SK-N-SH (cell line): ENCODE data around the gene LCN10. TPM values are rescaled to one million over a fixed set of nuclear protein-coding genes. Genes with fewer than 3 reads are reported as not detected.

ENCODE experiments used
- CTCF ChIA-PET: fragments of 300-600, 350-600 bp; formaldehyde crosslinking; extraction: SDS; loops from one replicate; lab custom pipeline; 2021; lab: Yijun Ruan, JAX
- POLR2A ChIA-PET: fragments of 350-600 bp; sonication (Branson Sonifier 250); formaldehyde crosslinking; extraction: SDS; loops from one replicate; lab custom pipeline; 2020; ENCODE audit warnings: antibody characterized with exemption, inconsistent platforms; lab: Yijun Ruan, JAX
- DNase-seq: peaks from one replicate; pipeline ENCODE4 v3.0.0; 2012
- H2AFZ ChIP-seq: fragments of 200-600 bp; sonication (generic); 2 replicates; pipeline ENCODE4 v1.8.1; 2016; ENCODE audit warnings: antibody characterized with exemption, mild to moderate bottlenecking, low read depth
- H3F3A ChIP-seq: fragments of 200-600 bp; sonication (generic); replicated peaks from 2 replicates; pipeline ENCODE3; 2016; ENCODE audit warnings: antibody characterized with exemption, mild to moderate bottlenecking; ENCODE audit not compliant: insufficient read depth
- H3K27ac ChIP-seq, 2 experiments: fragments of 200-500 bp in 1 of 2; fragments of 200-600 bp in 1 of 2; sonication (Bioruptor generic) in 1 of 2; sonication (generic), shearing (Covaris generic) in 1 of 2; 2 replicates each; pipeline versions ENCODE4 v1.5.1 to v1.6.1; 2014 to 2016; ENCODE audit warnings: low read depth in 2 of 2, inconsistent platforms in 1 of 2, low read length in 1 of 2, mild to moderate bottlenecking in 1 of 2, mixed read lengths in 1 of 2
- H3K27me3 ChIP-seq: fragments of 200-600 bp; sonication (generic), shearing (Covaris generic); 2 replicates; pipeline ENCODE4 v1.6.1; 2016; ENCODE audit warnings: mixed run types; ENCODE audit not compliant: insufficient read depth
- H3K36me3 ChIP-seq, 2 experiments: fragments of 200-500 bp in 1 of 2; fragments of 200-600 bp in 1 of 2; sonication (Bioruptor generic) in 1 of 2; sonication (generic) in 1 of 2; replicated peaks in 1 of 2; 2 replicates each; pipeline versions ENCODE3 to v1.5.1; 2014 to 2016; ENCODE audit warnings: low read length in 1 of 2, mild to moderate bottlenecking in 1 of 2; ENCODE audit not compliant: insufficient read depth in 2 of 2, control insufficient read depth in 1 of 2
- H3K4me1 ChIP-seq, 2 experiments: fragments of 200-500 bp in 1 of 2; fragments of 200-600 bp in 1 of 2; sonication (Bioruptor generic) in 1 of 2; sonication (generic), shearing (Covaris generic) in 1 of 2; 2 replicates each; pipeline versions ENCODE4 v1.5.1 to v1.6.1; 2014 to 2016; ENCODE audit warnings: low read depth in 1 of 2, low read length in 1 of 2, mixed run types in 1 of 2; ENCODE audit not compliant: insufficient read depth in 2 of 2, control insufficient read depth in 1 of 2
- H3K4me2 ChIP-seq: fragments of 200-600 bp; sonication (generic), shearing (Covaris generic); 2 replicates; pipeline ENCODE4 v1.6.1; 2017; ENCODE audit warnings: mixed run types
- H3K4me3 ChIP-seq, 2 experiments: fragments of 200-500 bp in 1 of 2; fragments of 200-600 bp in 1 of 2; sonication (Bioruptor generic) in 1 of 2; sonication (generic), shearing (Covaris generic) in 1 of 2; 2 replicates each; pipeline versions ENCODE4 v1.5.1 to v1.8.1; 2014 to 2016; ENCODE audit warnings: low read depth in 2 of 2, inconsistent platforms in 1 of 2, low read length in 1 of 2, mild to moderate bottlenecking in 1 of 2, mixed read lengths in 1 of 2, moderate library complexity in 1 of 2
- H3K79me2 ChIP-seq: fragments of 200-600 bp; sonication (generic); 2 replicates; pipeline ENCODE4 v1.8.1; 2017; ENCODE audit warnings: mild to moderate bottlenecking; ENCODE audit not compliant: insufficient read depth
- H3K9ac ChIP-seq: fragments of 200-600 bp; sonication (generic); 2 replicates; pipeline ENCODE4 v1.6.1; 2017; ENCODE audit warnings: mixed run types
- H3K9me2 ChIP-seq: fragments of 200-600 bp; sonication (generic); 2 replicates; pipeline ENCODE4 v1.6.1; 2017; ENCODE audit warnings: mixed run types
- H3K9me3 ChIP-seq: fragments of 200-600 bp; sonication (generic); 2 replicates; pipeline ENCODE4 v1.6.1; 2017; ENCODE audit warnings: mixed run types, mild to moderate bottlenecking, moderate library complexity
- H4K20me1 ChIP-seq: fragments of 200-600 bp; sonication (generic); 2 replicates; pipeline ENCODE4 v1.6.1; 2017; ENCODE audit warnings: mild to moderate bottlenecking, mixed run types; ENCODE audit not compliant: insufficient read depth
- GATA2 ChIP-seq: sonication (generic); formaldehyde crosslinking; IDR thresholded peaks from 2 replicates; pipeline ENCODE4 v1.5.0; 2020; ENCODE audit warnings: mild to moderate bottlenecking, missing genetic modification reagents
- SIN3A ChIP-seq: IDR thresholded peaks from 2 replicates; pipeline ENCODE4 v1.6.1; 2012; ENCODE audit warnings: low read depth, mild to moderate bottlenecking, low read length, moderate library complexity, borderline replicate concordance
- TCF12 ChIP-seq: IDR thresholded peaks from 2 replicates; pipeline ENCODE4 v1.4.0; 2012
- YY1 ChIP-seq: IDR thresholded peaks from 2 replicates; pipeline ENCODE4 v1.4.0; 2012; ENCODE audit warnings: low read depth, mild to moderate bottlenecking
- WGBS: methylation state at CpG from one replicate; pipeline ENCODE4 v1.1.6; 2017; ENCODE audit warnings: low lambda C conversion rate; 5-methylcytosine and 5-hydroxymethylcytosine counted together
- polyA plus RNA-seq, 3 experiments: library from polyadenylated mRNA; depleted of rRNA; stranded (reverse); fragments of >200 nt; gene quantifications; 2 replicates each; pipeline ENCODE4 v1.2.3, GENCODE V29; 2012
- TF ChIP-seq, protein P1 (sequence below): IDR thresholded peaks from 2 replicates; pipeline ENCODE4 v1.4.0; 2012; ENCODE audit warnings: low read depth, borderline replicate concordance
- TF ChIP-seq, protein P2 (sequence below): IDR thresholded peaks from 2 replicates; pipeline ENCODE4 v1.6.1; 2012; ENCODE audit warnings: mild to moderate bottlenecking, low read depth, low read length, moderate library complexity
- TF ChIP-seq, protein P3 (sequence below): IDR thresholded peaks from 2 replicates; pipeline ENCODE4 v1.4.0; 2012; ENCODE audit warnings: low read depth, borderline replicate concordance

Gene LCN10
- polyA plus RNA-seq, 1 of the 3 experiments (the other 2 are of a cell fraction), result not detected

DNA sequence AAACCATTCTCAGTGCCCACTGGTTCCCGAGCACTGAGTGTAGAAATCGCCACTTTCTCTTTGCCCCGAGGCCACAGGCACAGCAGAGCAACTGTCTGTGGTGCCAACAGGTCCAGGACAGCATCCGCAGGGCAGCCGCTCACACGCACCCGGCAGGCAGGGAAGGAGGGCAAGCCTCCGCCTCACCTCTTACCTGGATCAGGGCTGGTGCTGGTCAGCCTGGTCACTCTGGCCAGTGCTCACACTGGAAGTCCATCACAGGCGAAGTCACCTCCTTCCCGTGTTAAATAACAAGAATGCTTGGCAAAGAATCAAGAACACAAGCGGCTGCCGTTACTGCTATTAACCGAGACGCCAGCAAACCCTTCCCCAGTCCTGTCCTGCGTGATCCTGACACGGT lies 16.6 kb downstream of the LCN10 start:
- H3K9me3 ChIP-seq, result no peaks in the 10 kb centered on the region
- H3K4me3 ChIP-seq, result peak overlapping the region; percentile 83 to 85
- no peaks in the 10 kb centered on the region for H3K27me3 ChIP-seq
- H3K9ac ChIP-seq, result peak overlapping the region; percentile 95
- 41% methylated on average over 12 of the region's 16 CpGs for WGBS
- H3K4me1 ChIP-seq, result peaks cover 12 to 27% of the 10 kb centered on the region in 2 experiments; a peak in 2 of 4 replicates
- H4K20me1 ChIP-seq, result peaks cover 64% of the 10 kb centered on the region
- POLR2A ChIA-PET, result interaction anchor here (1.3 to 5.2 kb wide), 3 partner anchors 12 to 61 kb away, joined by 3 to 51 read pairs (median 4); no protein-coding TSS in a partner anchor
- peaks cover 24% of the 10 kb centered on the region for H3F3A ChIP-seq
- CTCF ChIA-PET, result interaction anchor here (4.6 to 6.8 kb wide), 3 partner anchors 11 to 52 kb away, joined by 44 to 99 read pairs (median 53); partner anchors contain the start of genes DIPK1B and LCN8
- peak overlapping the region; percentile 49 to 58 for H3K27ac ChIP-seq
- peak overlapping the region; percentile 84 for H3K4me2 ChIP-seq
- peaks cover 65% of the 10 kb centered on the region for H3K79me2 ChIP-seq
- H3K9me2 ChIP-seq, result no peaks in the 10 kb centered on the region
- H3K36me3 ChIP-seq, result peaks cover 25 to 32% of the 10 kb centered on the region in 2 experiments
- TF ChIP-seq SIN3A (no peak), GATA2 (CRISPR knock-in tag) (no peak), YY1 (no peak)
- TF ChIP-seq, protein P1, sequence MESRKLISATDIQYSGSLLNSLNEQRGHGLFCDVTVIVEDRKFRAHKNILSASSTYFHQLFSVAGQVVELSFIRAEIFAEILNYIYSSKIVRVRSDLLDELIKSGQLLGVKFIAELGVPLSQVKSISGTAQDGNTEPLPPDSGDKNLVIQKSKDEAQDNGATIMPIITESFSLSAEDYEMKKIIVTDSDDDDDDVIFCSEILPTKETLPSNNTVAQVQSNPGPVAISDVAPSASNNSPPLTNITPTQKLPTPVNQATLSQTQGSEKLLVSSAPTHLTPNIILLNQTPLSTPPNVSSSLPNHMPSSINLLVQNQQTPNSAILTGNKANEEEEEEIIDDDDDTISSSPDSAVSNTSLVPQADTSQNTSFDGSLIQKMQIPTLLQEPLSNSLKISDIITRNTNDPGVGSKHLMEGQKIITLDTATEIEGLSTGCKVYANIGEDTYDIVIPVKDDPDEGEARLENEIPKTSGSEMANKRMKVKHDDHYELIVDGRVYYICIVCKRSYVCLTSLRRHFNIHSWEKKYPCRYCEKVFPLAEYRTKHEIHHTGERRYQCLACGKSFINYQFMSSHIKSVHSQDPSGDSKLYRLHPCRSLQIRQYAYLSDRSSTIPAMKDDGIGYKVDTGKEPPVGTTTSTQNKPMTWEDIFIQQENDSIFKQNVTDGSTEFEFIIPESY, result no peak
- TF ChIP-seq, protein P2, sequence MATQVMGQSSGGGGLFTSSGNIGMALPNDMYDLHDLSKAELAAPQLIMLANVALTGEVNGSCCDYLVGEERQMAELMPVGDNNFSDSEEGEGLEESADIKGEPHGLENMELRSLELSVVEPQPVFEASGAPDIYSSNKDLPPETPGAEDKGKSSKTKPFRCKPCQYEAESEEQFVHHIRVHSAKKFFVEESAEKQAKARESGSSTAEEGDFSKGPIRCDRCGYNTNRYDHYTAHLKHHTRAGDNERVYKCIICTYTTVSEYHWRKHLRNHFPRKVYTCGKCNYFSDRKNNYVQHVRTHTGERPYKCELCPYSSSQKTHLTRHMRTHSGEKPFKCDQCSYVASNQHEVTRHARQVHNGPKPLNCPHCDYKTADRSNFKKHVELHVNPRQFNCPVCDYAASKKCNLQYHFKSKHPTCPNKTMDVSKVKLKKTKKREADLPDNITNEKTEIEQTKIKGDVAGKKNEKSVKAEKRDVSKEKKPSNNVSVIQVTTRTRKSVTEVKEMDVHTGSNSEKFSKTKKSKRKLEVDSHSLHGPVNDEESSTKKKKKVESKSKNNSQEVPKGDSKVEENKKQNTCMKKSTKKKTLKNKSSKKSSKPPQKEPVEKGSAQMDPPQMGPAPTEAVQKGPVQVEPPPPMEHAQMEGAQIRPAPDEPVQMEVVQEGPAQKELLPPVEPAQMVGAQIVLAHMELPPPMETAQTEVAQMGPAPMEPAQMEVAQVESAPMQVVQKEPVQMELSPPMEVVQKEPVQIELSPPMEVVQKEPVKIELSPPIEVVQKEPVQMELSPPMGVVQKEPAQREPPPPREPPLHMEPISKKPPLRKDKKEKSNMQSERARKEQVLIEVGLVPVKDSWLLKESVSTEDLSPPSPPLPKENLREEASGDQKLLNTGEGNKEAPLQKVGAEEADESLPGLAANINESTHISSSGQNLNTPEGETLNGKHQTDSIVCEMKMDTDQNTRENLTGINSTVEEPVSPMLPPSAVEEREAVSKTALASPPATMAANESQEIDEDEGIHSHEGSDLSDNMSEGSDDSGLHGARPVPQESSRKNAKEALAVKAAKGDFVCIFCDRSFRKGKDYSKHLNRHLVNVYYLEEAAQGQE, result no peak
- TF ChIP-seq, protein P3, sequence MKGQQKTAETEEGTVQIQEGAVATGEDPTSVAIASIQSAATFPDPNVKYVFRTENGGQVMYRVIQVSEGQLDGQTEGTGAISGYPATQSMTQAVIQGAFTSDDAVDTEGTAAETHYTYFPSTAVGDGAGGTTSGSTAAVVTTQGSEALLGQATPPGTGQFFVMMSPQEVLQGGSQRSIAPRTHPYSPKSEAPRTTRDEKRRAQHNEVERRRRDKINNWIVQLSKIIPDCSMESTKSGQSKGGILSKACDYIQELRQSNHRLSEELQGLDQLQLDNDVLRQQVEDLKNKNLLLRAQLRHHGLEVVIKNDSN, result no peak
- no peak overlapping the region for H2AFZ ChIP-seq
- DNase-seq, result no peak

DNA sequence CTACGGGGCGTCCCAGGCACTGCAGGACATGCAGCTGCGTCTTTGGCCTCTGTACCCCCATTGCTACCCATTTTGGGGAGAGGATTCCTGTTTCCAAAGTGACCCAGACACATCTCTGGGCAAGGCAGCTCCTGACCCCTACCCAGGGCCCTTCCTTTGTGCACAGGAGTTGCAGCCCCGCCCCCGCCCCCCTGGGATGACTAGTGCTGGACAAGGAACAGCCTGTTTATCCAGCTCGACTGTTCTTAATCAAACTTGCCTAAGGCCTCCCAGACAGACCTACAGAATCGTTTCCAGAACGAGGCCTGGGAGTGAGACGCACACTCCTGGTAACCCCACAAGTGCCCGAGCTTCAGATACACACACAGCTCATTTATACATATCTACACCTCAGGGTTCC lies 17.1 kb downstream of the LCN10 start:
- peak overlapping the region; percentile 49 to 58; a peak in 3 of 4 replicates for H3K27ac ChIP-seq
- peak overlapping the region; percentile 95; the same call in 1 of the 2 replicates for H3K9ac ChIP-seq
- H3K79me2 ChIP-seq, result peaks cover 62% of the 10 kb centered on the region
- H2AFZ ChIP-seq, result no peak overlapping the region
- TF ChIP-seq TCF12 (0 out of 2 replicates have a peak, but pooled peaks have one; percentile 14), YY1 (no peak)
- 0 out of 4 replicates have a peak overlapping the region, but pooled peaks of 1 of the 2 experiments have one; percentile 83 for H3K4me3 ChIP-seq
- ChIA-PET POLR2A (interaction anchor here (5.2 kb wide), 1 partner anchor 11 kb away, joined by 51 read pairs; no protein-coding TSS in a partner anchor), CTCF (interaction anchor here (0.8 to 6.8 kb wide), 3 partner anchors 10 to 193 kb away, joined by 3 to 99 read pairs (median 44); partner anchors contain the start of gene DIPK1B)
- peak overlapping the region; percentile 84 for H3K4me2 ChIP-seq
- peaks cover 24% of the 10 kb centered on the region for H3F3A ChIP-seq
- peaks cover 25 to 36% of the 10 kb centered on the region in 2 experiments for H3K36me3 ChIP-seq
- peaks cover 69% of the 10 kb centered on the region for H4K20me1 ChIP-seq
- 59% methylated on average over 10 of the region's 10 CpGs for WGBS
- H3K9me2 ChIP-seq, result no peaks in the 10 kb centered on the region
- H3K4me1 ChIP-seq, result peaks cover 12 to 28% of the 10 kb centered on the region in 2 experiments; a peak in 2 of 4 replicates
- no peaks in the 10 kb centered on the region for H3K27me3 ChIP-seq
- H3K9me3 ChIP-seq, result no peaks in the 10 kb centered on the region
- DNase-seq, result no peak
